Measurements from ENCODE around the gene KCND3. TPM values are rescaled to one million over a fixed set of nuclear protein-coding genes. Genes with fewer than 3 reads are reported as not detected.

The KCND3 gene
- total RNA-seq, 1 donor from 2014 or later, result 0.81 TPM

DNA sequence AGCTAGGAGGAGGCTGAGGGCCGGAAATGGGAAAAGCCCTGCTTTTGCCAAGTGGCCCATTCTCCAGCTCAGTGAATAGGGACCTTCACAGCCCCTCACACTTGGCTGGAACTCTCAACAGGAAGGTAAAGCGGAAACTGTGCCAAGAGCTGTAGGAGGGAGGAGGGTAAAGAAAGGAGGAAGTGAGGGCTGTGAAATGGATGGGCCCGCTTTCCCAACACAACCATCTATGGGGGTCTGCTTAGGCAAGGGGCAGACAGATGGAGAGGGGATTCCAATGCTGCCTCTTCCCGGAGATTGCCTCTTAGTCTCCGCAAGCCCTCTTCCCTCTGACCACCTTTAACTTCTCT is 255.5 kb downstream of the KCND3 start:
- Mint-ChIP-seq H3K27ac (peak overlapping the region; percentile 50), H3K9me3 (ENCODE audit: low read depth) (no peaks in the 10 kb centered on the region), H3K4me3 (ENCODE audit: low read depth) (no peak overlapping the region), H3K27me3 (peaks cover 15% of the 10 kb centered on the region), H3K4me1 (ENCODE audit: low read depth) (peaks cover 15% of the 10 kb centered on the region), H3K36me3 (ENCODE audit: insufficient read depth) (no peaks in the 10 kb centered on the region)
- no peak for DNase-seq (ENCODE audit: low spot score, unreplicated experiment)
- TF ChIP-seq, protein P1, sequence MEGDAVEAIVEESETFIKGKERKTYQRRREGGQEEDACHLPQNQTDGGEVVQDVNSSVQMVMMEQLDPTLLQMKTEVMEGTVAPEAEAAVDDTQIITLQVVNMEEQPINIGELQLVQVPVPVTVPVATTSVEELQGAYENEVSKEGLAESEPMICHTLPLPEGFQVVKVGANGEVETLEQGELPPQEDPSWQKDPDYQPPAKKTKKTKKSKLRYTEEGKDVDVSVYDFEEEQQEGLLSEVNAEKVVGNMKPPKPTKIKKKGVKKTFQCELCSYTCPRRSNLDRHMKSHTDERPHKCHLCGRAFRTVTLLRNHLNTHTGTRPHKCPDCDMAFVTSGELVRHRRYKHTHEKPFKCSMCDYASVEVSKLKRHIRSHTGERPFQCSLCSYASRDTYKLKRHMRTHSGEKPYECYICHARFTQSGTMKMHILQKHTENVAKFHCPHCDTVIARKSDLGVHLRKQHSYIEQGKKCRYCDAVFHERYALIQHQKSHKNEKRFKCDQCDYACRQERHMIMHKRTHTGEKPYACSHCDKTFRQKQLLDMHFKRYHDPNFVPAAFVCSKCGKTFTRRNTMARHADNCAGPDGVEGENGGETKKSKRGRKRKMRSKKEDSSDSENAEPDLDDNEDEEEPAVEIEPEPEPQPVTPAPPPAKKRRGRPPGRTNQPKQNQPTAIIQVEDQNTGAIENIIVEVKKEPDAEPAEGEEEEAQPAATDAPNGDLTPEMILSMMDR (IDR thresholded peaks at IDR 0.05; ENCODE audit: unreplicated experiment), result no peak

DNA sequence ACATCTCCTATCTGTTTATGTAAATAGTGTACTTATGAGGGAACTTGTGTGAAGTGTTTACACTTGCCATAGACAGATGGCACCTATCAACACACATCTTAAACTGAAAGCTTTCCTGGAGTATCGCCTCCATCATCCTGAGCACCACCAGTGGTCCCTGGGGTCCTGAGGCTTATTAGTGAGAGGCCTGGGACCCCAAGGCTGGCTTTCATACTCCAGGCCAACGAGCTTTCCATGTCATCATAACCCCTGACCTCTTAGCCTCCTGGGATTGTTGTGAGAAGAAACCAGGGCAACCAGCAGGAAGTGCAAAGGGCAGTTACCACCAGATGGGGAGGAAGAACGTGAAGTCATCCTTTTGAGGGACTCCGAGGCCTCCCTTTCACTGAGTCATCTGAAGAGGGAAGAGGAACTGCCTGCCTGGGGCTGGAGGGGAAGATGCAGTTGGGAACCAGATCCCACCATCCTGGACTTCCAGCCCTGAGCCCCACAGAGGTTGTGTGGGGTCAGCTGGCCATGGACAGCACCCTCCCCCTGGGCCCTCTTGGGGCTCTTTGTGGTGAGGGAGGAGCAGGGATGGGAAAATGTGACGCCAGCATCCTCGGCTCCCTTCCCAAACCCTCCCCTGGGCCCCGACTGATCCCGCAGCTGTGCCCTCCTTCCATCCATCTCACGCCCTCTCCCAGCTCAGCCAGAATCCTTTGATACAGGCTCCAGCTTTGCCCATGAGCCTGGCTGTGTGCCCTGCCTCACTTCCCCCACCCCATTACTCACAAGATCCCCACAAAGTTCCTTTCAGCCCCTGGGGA is 256.1 kb downstream of the KCND3 start:
- no peak overlapping the region for H3K4me3 Mint-ChIP-seq (ENCODE audit: low read depth)
- no peaks in the 10 kb centered on the region for H3K9me3 Mint-ChIP-seq (ENCODE audit: low read depth)

DNA sequence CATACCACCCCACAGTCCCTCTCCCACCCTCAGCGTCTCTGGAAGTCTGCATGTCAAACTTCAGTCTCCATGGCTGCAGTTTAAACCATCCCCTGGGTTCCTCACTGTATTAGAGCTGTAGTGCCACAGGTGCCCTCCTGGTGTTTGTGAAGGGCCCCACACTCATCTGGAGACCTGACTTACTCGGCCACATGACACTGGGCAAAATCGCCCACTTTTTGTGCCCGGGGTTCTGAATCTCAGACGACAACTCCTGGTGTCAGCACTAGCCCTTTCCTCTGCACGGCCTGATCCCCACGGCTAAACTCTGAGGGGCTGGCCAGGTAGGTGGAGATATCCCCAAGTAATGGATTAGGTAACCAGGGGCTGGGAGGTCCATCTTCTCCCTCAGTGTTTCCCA is 256.8 kb downstream of the KCND3 start:
- Mint-ChIP-seq H3K9me3 (ENCODE audit: low read depth) (no peaks in the 10 kb centered on the region), H3K27me3 (peaks cover 11% of the 10 kb centered on the region), H3K36me3 (ENCODE audit: insufficient read depth) (no peaks in the 10 kb centered on the region), H3K4me3 (ENCODE audit: low read depth) (no peak overlapping the region), H3K27ac (no peak overlapping the region), H3K4me1 (ENCODE audit: low read depth) (peaks cover 10% of the 10 kb centered on the region)
- DNase-seq (ENCODE audit: low spot score, unreplicated experiment), result no peak
- TF ChIP-seq, protein P1 (IDR thresholded peaks at IDR 0.05; ENCODE audit: unreplicated experiment), result no peak

More for the DNA sequence above, 256.1 kb downstream of the KCND3 start:
- Mint-ChIP-seq H3K27me3 (peaks cover 11% of the 10 kb centered on the region), H3K36me3 (ENCODE audit: insufficient read depth) (no peaks in the 10 kb centered on the region), H3K4me1 (ENCODE audit: low read depth) (peaks cover 14% of the 10 kb centered on the region), H3K27ac (peak overlapping the region; percentile 50)
- TF ChIP-seq, protein P1 (IDR thresholded peaks at IDR 0.05; ENCODE audit: unreplicated experiment), result no peak
- DNase-seq (ENCODE audit: low spot score, unreplicated experiment), result no peak

DNA sequence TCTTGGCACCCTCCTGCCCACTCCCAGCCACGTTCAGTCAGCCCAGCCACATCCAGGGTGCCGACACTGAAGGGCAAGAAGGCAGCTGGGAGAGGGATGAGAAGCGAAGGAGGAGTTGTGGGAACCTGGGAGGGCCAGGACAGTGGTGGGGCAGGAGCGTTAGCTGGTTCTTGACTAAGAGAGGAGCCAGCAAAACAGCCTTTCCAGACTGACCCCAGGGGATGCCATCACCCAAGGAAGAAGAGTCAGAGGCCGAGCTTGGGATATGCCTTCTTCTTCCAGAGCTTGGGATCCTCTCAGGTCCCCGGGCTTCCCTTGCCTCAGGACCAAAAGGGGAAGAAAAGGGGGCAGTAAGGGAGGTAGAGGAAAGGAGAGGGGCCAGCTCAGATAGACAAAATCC is 257.5 kb downstream of the KCND3 start:
- Mint-ChIP-seq H3K9me3 (ENCODE audit: low read depth) (no peaks in the 10 kb centered on the region), H3K4me1 (ENCODE audit: low read depth) (peaks cover 10% of the 10 kb centered on the region), H3K36me3 (ENCODE audit: insufficient read depth) (no peaks in the 10 kb centered on the region), H3K27ac (no peak overlapping the region), H3K4me3 (ENCODE audit: low read depth) (no peak overlapping the region), H3K27me3 (peaks cover 11% of the 10 kb centered on the region)
- TF ChIP-seq, protein P1 (IDR thresholded peaks at IDR 0.05; ENCODE audit: unreplicated experiment), result no peak
- no peak for DNase-seq (ENCODE audit: low spot score, unreplicated experiment)

DNA sequence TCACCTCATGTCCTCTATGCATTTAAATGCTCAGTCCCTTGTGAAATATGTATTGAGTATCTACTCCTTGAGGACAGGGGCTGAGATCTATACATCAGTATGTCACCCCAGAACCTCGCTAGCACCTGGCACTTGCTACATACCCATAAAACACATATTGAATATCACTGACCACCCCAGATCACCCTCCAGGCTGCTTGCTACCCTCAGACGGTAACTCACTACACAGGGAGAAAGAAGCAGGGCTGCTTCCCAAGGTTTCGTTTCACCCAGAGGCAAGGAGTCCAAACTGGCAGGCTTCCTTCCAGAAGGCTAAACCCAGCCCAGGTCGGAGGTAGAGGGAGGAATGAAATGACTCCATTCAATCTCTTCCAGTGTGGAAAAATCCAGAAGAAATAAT is 258.8 kb downstream of the KCND3 start:
- no peaks in the 10 kb centered on the region for H3K9me3 Mint-ChIP-seq (ENCODE audit: low read depth)
- H3K27ac Mint-ChIP-seq, result no peak overlapping the region
- TF ChIP-seq, protein P1 (IDR thresholded peaks at IDR 0.05; ENCODE audit: unreplicated experiment), result no peak
- H3K4me3 Mint-ChIP-seq (ENCODE audit: low read depth), result no peak overlapping the region
- peak; percentile 3 for DNase-seq (ENCODE audit: low spot score, unreplicated experiment)
- H3K36me3 Mint-ChIP-seq (ENCODE audit: insufficient read depth), result no peaks in the 10 kb centered on the region
- H3K27me3 Mint-ChIP-seq, result peaks cover 11% of the 10 kb centered on the region
- peaks cover 10% of the 10 kb centered on the region for H3K4me1 Mint-ChIP-seq (ENCODE audit: low read depth)

Data from progenitor cell of endocrine pancreas (in vitro differentiated cells).